NT2/D1 (cell line): ENCODE data around the gene JPT1.

ENCODE experiments used
- SUZ12 ChIP-seq: IDR thresholded peaks from 2 replicates; pipeline ENCODE4 v1.6.1; 2011; ENCODE audit not compliant: insufficient read length, insufficient read depth; ENCODE audit errors: extremely low read depth
- ZNF274 ChIP-seq: IDR thresholded peaks from 2 replicates; pipeline ENCODE4 v1.6.1; 2011; ENCODE audit warnings: mild to moderate bottlenecking, low read depth, low read length

- TF ChIP-seq ZNF274 (no peak), SUZ12 (no peak)
These were observed 36.0 kb downstream of the JPT1 start for GRCh38 chr17:75118307-75118706.
